Fibroblast of pulmonary artery (primary cell): ENCODE measurements around the gene RIMS1.

Experiments used
- DNase-seq: peaks from one replicate; pipeline ENCODE4 v3.0.0-alpha.2; 2010; ENCODE audit warnings: low read depth
- H3K4me3 ChIP-seq: replicated peaks from 2 replicates; pipeline ENCODE4 v1.5.1; 2011; ENCODE audit warnings: low read depth, mild to moderate bottlenecking, control low read depth, low read length, moderate library complexity
- TF ChIP-seq, protein P1 (sequence below): IDR thresholded peaks from 2 replicates; pipeline ENCODE4 v1.5.1; 2011; ENCODE audit warnings: mild to moderate bottlenecking, control low read depth, low read length, inconsistent platforms; ENCODE audit errors: missing control alignments

Gene RIMS1, protein sequence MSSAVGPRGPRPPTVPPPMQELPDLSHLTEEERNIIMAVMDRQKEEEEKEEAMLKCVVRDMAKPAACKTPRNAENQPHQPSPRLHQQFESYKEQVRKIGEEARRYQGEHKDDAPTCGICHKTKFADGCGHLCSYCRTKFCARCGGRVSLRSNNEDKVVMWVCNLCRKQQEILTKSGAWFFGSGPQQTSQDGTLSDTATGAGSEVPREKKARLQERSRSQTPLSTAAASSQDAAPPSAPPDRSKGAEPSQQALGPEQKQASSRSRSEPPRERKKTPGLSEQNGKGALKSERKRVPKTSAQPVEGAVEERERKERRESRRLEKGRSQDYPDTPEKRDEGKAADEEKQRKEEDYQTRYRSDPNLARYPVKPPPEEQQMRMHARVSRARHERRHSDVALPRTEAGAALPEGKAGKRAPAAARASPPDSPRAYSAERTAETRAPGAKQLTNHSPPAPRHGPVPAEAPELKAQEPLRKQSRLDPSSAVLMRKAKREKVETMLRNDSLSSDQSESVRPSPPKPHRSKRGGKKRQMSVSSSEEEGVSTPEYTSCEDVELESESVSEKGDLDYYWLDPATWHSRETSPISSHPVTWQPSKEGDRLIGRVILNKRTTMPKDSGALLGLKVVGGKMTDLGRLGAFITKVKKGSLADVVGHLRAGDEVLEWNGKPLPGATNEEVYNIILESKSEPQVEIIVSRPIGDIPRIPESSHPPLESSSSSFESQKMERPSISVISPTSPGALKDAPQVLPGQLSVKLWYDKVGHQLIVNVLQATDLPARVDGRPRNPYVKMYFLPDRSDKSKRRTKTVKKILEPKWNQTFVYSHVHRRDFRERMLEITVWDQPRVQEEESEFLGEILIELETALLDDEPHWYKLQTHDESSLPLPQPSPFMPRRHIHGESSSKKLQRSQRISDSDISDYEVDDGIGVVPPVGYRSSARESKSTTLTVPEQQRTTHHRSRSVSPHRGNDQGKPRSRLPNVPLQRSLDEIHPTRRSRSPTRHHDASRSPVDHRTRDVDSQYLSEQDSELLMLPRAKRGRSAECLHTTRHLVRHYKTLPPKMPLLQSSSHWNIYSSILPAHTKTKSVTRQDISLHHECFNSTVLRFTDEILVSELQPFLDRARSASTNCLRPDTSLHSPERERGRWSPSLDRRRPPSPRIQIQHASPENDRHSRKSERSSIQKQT (N-terminal part only)

GRCh38 chr6:71886184-71887005 lies at the start of gene RIMS1:
TSS of gene RIMS1 (plus strand) at chr6:71886550. CDS start at chr6:71887024, 474 bp downstream.
- TF ChIP-seq, protein P1, sequence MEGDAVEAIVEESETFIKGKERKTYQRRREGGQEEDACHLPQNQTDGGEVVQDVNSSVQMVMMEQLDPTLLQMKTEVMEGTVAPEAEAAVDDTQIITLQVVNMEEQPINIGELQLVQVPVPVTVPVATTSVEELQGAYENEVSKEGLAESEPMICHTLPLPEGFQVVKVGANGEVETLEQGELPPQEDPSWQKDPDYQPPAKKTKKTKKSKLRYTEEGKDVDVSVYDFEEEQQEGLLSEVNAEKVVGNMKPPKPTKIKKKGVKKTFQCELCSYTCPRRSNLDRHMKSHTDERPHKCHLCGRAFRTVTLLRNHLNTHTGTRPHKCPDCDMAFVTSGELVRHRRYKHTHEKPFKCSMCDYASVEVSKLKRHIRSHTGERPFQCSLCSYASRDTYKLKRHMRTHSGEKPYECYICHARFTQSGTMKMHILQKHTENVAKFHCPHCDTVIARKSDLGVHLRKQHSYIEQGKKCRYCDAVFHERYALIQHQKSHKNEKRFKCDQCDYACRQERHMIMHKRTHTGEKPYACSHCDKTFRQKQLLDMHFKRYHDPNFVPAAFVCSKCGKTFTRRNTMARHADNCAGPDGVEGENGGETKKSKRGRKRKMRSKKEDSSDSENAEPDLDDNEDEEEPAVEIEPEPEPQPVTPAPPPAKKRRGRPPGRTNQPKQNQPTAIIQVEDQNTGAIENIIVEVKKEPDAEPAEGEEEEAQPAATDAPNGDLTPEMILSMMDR = peak; percentile 11
- peak within 1 kb of the TSS; percentile 27 for H3K4me3 ChIP-seq
- peak; percentile 3 for DNase-seq

DNA sequence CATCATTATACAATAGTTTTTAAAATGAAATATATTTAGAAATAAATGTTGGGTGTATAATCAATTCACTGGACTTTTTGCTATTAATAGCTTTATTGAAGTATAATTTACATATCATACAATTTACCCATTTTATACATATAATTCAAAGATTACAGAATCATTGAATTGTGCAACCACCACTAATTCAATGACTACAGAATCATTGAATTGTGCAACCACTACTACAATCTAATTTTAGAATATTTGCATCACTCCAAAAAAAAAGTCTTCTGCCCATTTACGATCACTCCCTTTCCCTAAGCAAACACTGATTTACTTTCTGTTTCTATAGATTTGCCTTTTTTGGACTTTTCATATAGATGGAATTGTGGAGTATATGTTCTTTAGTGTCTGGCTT lies 35.1 kb upstream of the RIMS1 start:
- no peak overlapping the region for H3K4me3 ChIP-seq
- DNase-seq = no peak
- TF ChIP-seq, protein P1 = no peak

DNA sequence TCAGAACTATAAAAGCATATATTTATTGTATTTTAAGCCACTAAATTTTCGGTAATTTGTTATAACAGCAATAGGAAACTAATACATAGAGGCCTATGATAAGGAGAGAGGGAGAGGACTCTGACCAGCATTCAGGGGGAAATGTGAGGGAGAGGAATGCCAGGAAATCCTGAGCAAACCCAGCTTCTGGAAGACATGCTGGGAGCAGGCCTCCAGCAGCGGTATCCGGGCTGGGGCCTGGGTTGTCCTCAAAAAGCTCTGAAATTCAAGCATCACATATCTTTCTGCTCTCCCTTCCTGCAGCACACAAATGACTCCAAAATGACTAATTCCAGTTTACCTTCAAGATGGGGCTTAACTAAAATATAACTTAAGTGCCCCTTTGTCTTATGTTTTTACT lies 33.4 kb upstream of the RIMS1 start:
- no peak for DNase-seq
- TF ChIP-seq, protein P1 = no peak
- H3K4me3 ChIP-seq = no peak overlapping the region

- H3K4me3 ChIP-seq = no peak overlapping the region
- no peak for DNase-seq
- TF ChIP-seq, protein P1 = no peak
These were observed 30.9 kb upstream of the RIMS1 start for GRCh38 chr6:71855406-71855805.

DNA sequence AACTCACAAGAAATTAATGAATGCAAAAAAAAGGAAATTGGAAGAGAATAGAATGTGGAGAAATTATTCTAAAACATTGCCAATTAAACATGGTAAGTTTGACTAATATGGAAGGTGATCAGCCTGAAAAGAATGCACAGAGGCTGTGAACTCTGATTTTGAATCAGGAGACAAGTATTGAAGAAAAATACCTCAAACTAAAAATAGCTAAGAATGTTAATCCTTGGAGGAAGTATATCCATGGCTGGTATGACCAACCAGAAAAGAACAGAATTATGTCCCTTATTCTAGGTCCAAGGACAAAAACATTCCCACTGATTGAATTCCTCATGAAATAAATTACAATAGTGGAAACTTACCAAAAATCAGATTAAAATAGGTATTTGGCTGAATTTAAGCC lies 7.3 kb upstream of the RIMS1 start:
- TF ChIP-seq, protein P1 = no peak
- H3K4me3 ChIP-seq = no peak overlapping the region
- no peak for DNase-seq

- DNase-seq = no peak
- TF ChIP-seq, protein P1 = no peak
- H3K4me3 ChIP-seq = peak overlapping the region; percentile 27
These were observed 825 bp downstream of the RIMS1 start for GRCh38 chr6:71887006-71887743.
